ENCODE data around the gene HECW1. TPM values are rescaled to one million over a fixed set of nuclear protein-coding genes. Genes with fewer than 3 reads are reported as not detected.

HECW1 gene
- total RNA-seq, 3 donors from 2014 or later = 0.48 to 1.9 (median 0.66) TPM

DNA sequence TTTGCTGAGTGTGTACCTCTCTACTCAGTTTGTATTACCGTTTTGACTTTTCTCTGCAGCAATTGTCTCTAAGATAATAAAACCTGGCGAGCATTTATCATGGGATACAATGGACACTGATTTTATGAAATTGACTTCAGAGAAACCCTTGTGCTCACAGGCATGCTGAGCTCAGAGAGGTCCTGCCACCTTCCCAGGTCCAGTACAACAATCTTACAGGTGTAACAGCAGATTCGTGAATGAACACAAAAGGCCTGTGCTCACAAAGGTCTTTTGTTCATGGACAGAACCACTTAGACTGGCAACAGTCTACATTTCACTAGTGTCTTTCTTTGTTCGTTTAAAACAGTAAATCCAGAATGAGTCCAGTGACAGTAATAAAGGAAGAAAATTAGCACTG lies 43.2 kb downstream of the HECW1 start:
- Histone ChIP-seq H3K9me3 (no peaks in the 10 kb centered on the region), H3K36me3 (no peaks in the 10 kb centered on the region), H3K4me1 (no peaks in the 10 kb centered on the region), H3K4me3 (no peak overlapping the region), H3K27ac (no peak overlapping the region), H3K27me3 (no peaks in the 10 kb centered on the region)
- TF ChIP-seq POLR2A (IDR thresholded peaks at IDR 0.05) (no peak), POLR2AphosphoS5 (IDR thresholded peaks at IDR 0.05) (no peak)
- TF ChIP-seq, protein P1, sequence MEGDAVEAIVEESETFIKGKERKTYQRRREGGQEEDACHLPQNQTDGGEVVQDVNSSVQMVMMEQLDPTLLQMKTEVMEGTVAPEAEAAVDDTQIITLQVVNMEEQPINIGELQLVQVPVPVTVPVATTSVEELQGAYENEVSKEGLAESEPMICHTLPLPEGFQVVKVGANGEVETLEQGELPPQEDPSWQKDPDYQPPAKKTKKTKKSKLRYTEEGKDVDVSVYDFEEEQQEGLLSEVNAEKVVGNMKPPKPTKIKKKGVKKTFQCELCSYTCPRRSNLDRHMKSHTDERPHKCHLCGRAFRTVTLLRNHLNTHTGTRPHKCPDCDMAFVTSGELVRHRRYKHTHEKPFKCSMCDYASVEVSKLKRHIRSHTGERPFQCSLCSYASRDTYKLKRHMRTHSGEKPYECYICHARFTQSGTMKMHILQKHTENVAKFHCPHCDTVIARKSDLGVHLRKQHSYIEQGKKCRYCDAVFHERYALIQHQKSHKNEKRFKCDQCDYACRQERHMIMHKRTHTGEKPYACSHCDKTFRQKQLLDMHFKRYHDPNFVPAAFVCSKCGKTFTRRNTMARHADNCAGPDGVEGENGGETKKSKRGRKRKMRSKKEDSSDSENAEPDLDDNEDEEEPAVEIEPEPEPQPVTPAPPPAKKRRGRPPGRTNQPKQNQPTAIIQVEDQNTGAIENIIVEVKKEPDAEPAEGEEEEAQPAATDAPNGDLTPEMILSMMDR (IDR thresholded peaks at IDR 0.05) = no peak
- no peak for DNase-seq (ENCODE audit: low spot score in 2 of 2)
- intact Hi-C loops (cut with DNase I; ENCODE audit: low total_unique reads) = no loop called here

DNA sequence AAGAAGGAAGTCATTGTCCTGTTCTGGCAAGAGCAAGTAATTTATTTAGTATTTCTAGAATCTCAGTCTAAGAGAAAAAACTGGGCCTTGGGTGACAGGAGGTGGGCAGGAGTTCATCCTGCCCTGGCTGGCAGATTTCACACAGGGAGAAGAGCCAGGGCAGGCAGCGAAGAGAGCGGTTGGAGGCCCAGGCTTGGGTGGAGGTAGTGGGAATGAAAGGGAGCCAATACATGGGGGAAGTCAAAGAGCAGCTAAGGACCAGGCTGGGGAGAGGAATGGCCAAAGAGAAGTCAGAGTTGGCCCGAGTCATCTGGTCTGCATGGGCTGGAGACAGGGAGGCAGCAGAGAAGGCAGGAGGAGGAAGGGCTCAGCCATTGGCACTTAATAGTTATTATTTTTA lies 51.4 kb downstream of the HECW1 start:
- TF ChIP-seq POLR2A (IDR thresholded peaks at IDR 0.05) = no peak
- no peak for TF ChIP-seq POLR2AphosphoS5 (IDR thresholded peaks at IDR 0.05)
- TF ChIP-seq, protein P1 (IDR thresholded peaks at IDR 0.05) = no peak
- Histone ChIP-seq H3K4me3 (no peak overlapping the region), H3K27me3 (no peaks in the 10 kb centered on the region), H3K27ac (no peak overlapping the region), H3K36me3 (no peaks in the 10 kb centered on the region), H3K9me3 (no peaks in the 10 kb centered on the region), H3K4me1 (no peaks in the 10 kb centered on the region)
- intact Hi-C loops (cut with DNase I; ENCODE audit: low total_unique reads) = no loop called here
- DNase-seq (ENCODE audit: low spot score in 2 of 2) = no peak

GRCh38 chr7:43164757-43165156 lies 52.3 kb downstream of the HECW1 start:
- DNase-seq (ENCODE audit: low spot score in 2 of 2) = no peak
- Histone ChIP-seq H3K9me3 (no peaks in the 10 kb centered on the region), H3K27ac (no peak overlapping the region), H3K36me3 (no peaks in the 10 kb centered on the region), H3K4me1 (no peaks in the 10 kb centered on the region), H3K4me3 (no peak overlapping the region), H3K27me3 (no peaks in the 10 kb centered on the region)
- intact Hi-C loops (cut with DNase I; ENCODE audit: low total_unique reads) = no loop called here
- TF ChIP-seq, protein P1 (IDR thresholded peaks at IDR 0.05) = no peak
- no peak for TF ChIP-seq POLR2A (IDR thresholded peaks at IDR 0.05)
- no peak for TF ChIP-seq POLR2AphosphoS5 (IDR thresholded peaks at IDR 0.05)

- H3K27ac ChIP-seq = no peak overlapping the region
- no peak for DNase-seq (ENCODE audit: low spot score in 2 of 2)
- no peaks in the 10 kb centered on the region for H3K4me1 ChIP-seq
- no peak overlapping the region for H3K4me3 ChIP-seq
- no peaks in the 10 kb centered on the region for H3K9me3 ChIP-seq
- TF ChIP-seq, protein P1 (IDR thresholded peaks at IDR 0.05) = no peak
- no peak for TF ChIP-seq POLR2A (IDR thresholded peaks at IDR 0.05)
- no peak for TF ChIP-seq POLR2AphosphoS5 (IDR thresholded peaks at IDR 0.05)
- intact Hi-C loops (cut with DNase I; ENCODE audit: low total_unique reads) = no loop called here
- no peaks in the 10 kb centered on the region for H3K27me3 ChIP-seq
- H3K36me3 ChIP-seq = no peaks in the 10 kb centered on the region
Measured at GRCh38 chr7:43166686-43167085, 54.2 kb downstream of the HECW1 start.

GRCh38 chr7:43169076-43169475 lies 56.6 kb downstream of the HECW1 start:
- H3K27ac ChIP-seq = no peak overlapping the region
- no peaks in the 10 kb centered on the region for H3K9me3 ChIP-seq
- H3K4me1 ChIP-seq = no peaks in the 10 kb centered on the region
- TF ChIP-seq POLR2AphosphoS5 (IDR thresholded peaks at IDR 0.05) = no peak
- TF ChIP-seq, protein P1 (IDR thresholded peaks at IDR 0.05) = no peak
- TF ChIP-seq POLR2A (IDR thresholded peaks at IDR 0.05) = no peak
- H3K4me3 ChIP-seq = no peak overlapping the region
- no peaks in the 10 kb centered on the region for H3K36me3 ChIP-seq
- no peak for DNase-seq (ENCODE audit: low spot score in 2 of 2)
- no peaks in the 10 kb centered on the region for H3K27me3 ChIP-seq
- intact Hi-C loops (cut with DNase I; ENCODE audit: low total_unique reads) = no loop called here

Data from breast epithelium (tissue), 4 donors.